Mesodermal cell (in vitro differentiated cells): ENCODE data around the gene CAMSAP3.

ENCODE experiments used
- H3K27ac ChIP-seq: 2 replicates; pipeline ENCODE4 v1.7.0; 2013; ENCODE audit warnings: mild to moderate bottlenecking, low read depth, low read length, moderate library complexity; ENCODE audit not compliant: severe bottlenecking
- H3K36me3 ChIP-seq: 2 replicates; pipeline ENCODE4 v1.7.1; 2013; ENCODE audit warnings: mild to moderate bottlenecking, low read length, moderate library complexity; ENCODE audit not compliant: control insufficient read depth, insufficient read depth
- H3K4me1 ChIP-seq: one replicate; pipeline ENCODE4 v1.7.1; 2013; ENCODE audit warnings: mild to moderate bottlenecking, low read length; ENCODE audit not compliant: insufficient read depth, control insufficient read depth, poor library complexity, severe bottlenecking
- H3K4me3 ChIP-seq: 2 replicates; pipeline ENCODE4 v1.7.0; 2013; ENCODE audit warnings: low read length, control low read depth, mild to moderate bottlenecking; ENCODE audit not compliant: insufficient read depth, poor library complexity, severe bottlenecking; ENCODE audit errors: extremely low read depth
- H3K9me3 ChIP-seq: 2 replicates; pipeline ENCODE4 v1.7.1; 2013; ENCODE audit warnings: mild to moderate bottlenecking, low read length, moderate library complexity; ENCODE audit not compliant: control insufficient read depth
- WGBS, 2 experiments: methylation state at CpG; one replicate each; pipeline ENCODE4 v1.1.5; 2013; ENCODE audit warnings: missing lambda C conversion rate in 2 of 2; ENCODE audit not compliant: insufficient coverage in 2 of 2; 5-methylcytosine and 5-hydroxymethylcytosine counted together

CAMSAP3 gene

DNA sequence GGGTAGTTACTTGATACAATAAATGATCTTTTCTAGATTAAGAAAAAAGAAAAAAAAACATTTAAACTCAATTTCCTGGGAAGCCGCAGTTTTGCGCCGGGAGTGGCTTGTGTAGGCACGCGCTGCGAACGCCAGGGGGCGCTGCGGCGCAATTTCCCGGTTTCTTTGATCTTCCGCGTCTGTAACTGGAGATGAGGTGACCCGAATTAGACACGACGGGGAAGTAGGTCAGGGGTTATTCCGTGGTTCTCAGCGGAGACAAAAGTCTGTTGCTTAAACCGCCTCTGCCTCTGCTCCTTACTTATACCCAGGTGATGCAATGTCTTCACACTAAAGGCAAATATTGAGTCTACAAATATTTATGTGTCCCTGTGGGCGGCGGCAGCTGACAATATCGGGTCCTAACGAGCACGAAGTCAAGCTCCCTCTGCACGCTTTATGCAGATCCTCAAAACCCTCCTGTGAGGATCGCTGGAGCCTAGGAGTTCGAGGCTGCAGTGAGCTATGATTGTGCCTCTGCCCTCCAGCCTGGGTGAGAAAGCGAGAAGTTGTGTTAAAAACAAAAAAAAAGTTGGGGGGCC, 56.5 kb downstream of the CAMSAP3 start:
- Histone ChIP-seq H3K9me3 (no peaks in the 10 kb centered on the region), H3K4me1 (no peaks in the 10 kb centered on the region), H3K27ac (no peak overlapping the region), H3K36me3 (no peaks in the 10 kb centered on the region), H3K4me3 (no peak overlapping the region)
- 10 to 11% methylated on average over 23 of the region's 28 CpGs for WGBS, 2 experiments

DNA sequence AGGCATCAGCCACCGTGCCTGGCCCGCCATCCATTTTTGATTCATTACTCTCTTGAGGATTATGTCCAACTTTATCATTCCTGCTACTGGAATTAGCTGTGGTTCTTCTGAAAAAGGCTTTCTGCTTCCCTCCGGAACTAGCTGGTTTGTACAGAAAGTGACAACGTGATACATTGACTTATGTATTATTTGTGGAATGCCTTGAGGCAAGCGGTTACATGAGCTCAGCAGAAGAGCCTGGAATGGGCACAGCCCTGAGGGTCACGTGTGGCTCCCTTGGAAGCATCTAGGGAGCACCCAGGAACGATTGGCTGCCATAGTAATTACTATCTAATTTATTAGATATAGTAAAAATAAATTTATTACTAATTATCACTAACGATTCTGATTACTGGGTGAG, 58.7 kb downstream of the CAMSAP3 start:
- no peaks in the 10 kb centered on the region for H3K36me3 ChIP-seq
- 71 to 78% methylated on average over 4 to 6 of the region's 8 CpGs for WGBS, 2 experiments

GRCh38 chr19:7655581-7655980, 59.9 kb downstream of the CAMSAP3 start:
- Histone ChIP-seq H3K4me3 (no peak overlapping the region), H3K4me1 (no peaks in the 10 kb centered on the region)
- 79 to 81% methylated on average over 8 of the region's 8 CpGs for WGBS, 2 experiments

More for the DNA sequence above, 58.7 kb downstream of the CAMSAP3 start:
- H3K27ac ChIP-seq: no peak overlapping the region
- H3K4me1 ChIP-seq: no peaks in the 10 kb centered on the region
- no peaks in the 10 kb centered on the region for H3K9me3 ChIP-seq
- H3K4me3 ChIP-seq: no peak overlapping the region

DNA sequence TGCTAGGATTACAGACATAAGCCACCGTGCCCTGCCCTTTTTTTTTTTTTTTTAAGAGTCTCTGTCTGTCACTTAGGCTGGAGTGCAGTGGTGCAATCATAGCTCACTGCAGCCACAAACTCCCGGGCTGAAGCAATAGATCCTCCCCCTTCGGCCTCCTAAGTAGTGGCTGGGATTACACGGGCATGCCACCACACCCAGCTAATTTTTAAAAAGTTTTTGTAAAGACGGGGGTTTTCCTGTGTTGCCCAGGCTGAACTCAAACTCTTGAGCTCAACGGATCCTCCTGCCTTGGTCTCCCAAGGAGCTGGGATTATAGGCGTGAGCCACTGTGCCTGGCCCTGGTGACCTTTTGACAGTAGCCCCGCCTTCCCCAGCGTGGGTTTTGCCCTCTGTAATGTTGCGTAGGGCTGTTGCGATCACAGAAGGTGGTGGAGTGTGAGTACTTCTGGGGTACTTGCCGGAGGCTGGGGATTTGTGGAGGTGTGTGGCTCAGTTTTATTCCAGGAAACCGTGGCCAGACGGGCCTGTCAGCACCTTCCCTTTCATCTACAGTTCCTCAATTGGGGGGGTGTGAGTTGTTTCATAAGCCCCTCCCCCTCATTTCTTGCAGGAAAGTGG, 61.6 kb downstream of the CAMSAP3 start:
- Histone ChIP-seq H3K9me3 (no peaks in the 10 kb centered on the region), H3K36me3 (no peaks in the 10 kb centered on the region), H3K27ac (no peak overlapping the region), H3K4me3 (no peak overlapping the region), H3K4me1 (no peaks in the 10 kb centered on the region)
- WGBS, 2 experiments: 68 to 74% methylated on average over 5 to 11 of the region's 14 CpGs

More at GRCh38 chr19:7655581-7655980, 59.9 kb downstream of the CAMSAP3 start:
- Histone ChIP-seq H3K36me3 (no peaks in the 10 kb centered on the region), H3K27ac (no peak overlapping the region), H3K9me3 (no peaks in the 10 kb centered on the region)

DNA sequence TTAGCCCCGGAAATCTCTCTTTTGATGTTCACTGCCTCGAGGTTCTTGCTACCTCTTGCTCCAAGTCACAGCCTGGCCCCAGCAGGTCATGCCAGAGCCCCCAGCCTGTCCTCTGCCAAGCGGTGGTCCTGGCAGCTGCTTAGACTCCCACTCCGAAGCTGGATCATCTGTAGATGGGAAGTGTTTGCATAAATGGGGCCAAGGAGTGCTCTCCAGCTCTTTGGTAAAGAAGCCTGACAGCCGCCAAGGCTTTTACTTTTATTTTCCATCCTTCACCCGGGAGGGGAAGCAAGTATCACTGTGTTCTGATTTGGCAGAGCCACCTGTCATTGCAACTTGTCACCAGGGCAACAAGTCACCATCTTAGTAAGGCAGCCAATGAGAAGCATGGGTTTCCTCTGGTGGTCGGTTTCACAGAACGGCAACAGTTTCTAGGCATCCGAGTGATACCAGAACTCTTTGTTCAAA, 62.6 kb downstream of the CAMSAP3 start:
- H3K27ac ChIP-seq: no peak overlapping the region
- 30 to 51% methylated on average over 4 to 9 of the region's 9 CpGs for WGBS, 2 experiments
- H3K4me1 ChIP-seq: no peaks in the 10 kb centered on the region
- no peaks in the 10 kb centered on the region for H3K36me3 ChIP-seq
- H3K9me3 ChIP-seq: no peaks in the 10 kb centered on the region
- H3K4me3 ChIP-seq: no peak overlapping the region

- no peaks in the 10 kb centered on the region for H3K36me3 ChIP-seq
- no peak overlapping the region for H3K4me3 ChIP-seq
- no peaks in the 10 kb centered on the region for H3K9me3 ChIP-seq
- H3K4me1 ChIP-seq: no peaks in the 10 kb centered on the region
- H3K27ac ChIP-seq: no peak overlapping the region
- 70 to 80% methylated on average over 3 to 5 of the region's 8 CpGs for WGBS, 2 experiments
Measured at GRCh38 chr19:7661744-7662538, 66.3 kb downstream of the CAMSAP3 start.

- H3K4me3 ChIP-seq: no peak overlapping the region
- H3K36me3 ChIP-seq: no peaks in the 10 kb centered on the region
- H3K27ac ChIP-seq: no peak overlapping the region
- 86 to 91% methylated on average over 9 to 11 of the region's 14 CpGs for WGBS, 2 experiments
- H3K4me1 ChIP-seq: no peaks in the 10 kb centered on the region
- H3K9me3 ChIP-seq: no peaks in the 10 kb centered on the region
Measured at GRCh38 chr19:7662657-7663056, 67.0 kb downstream of the CAMSAP3 start.

DNA sequence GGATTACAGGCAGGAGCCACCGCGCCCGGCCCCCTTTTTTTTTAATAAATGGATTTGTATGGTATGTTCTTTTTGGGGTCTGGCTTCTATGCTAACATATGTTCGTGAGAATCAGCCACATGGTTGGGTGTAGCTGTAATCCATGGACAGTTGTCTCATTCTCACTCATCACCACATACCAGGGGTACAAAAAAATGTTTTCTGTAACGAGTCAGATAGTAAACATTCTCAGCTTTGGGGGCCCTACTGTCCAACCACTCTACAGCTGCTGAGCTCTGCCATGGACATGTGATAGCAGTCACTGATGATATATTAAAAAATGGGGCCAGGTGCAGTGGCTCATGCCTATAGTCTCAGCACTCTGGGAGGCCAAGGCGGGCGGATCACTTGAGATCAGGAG, 68.0 kb downstream of the CAMSAP3 start:
- Histone ChIP-seq H3K36me3 (no peaks in the 10 kb centered on the region), H3K4me3 (no peak overlapping the region), H3K9me3 (no peaks in the 10 kb centered on the region), H3K4me1 (no peaks in the 10 kb centered on the region), H3K27ac (no peak overlapping the region)
- 75 to 89% methylated on average over 2 to 3 of the region's 7 CpGs for WGBS, 2 experiments

DNA sequence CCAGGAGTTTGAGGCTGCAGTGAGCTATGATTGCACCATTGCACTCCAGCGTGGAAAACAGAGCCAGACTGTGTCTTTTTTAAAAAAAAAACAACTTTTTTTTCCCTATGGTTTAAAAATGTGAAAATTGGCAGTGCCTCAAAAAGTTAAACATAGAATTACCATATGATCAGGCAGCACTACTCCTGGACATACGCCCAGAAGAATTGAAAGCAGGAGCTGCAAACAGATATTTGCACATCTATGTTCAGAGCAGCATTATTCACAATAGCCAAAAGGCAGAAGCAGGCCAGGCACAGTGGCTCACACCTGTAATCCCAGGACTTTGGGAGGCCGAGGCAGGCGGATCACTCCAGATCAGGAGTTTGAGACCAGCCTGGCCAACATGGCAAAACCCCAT, 69.4 kb downstream of the CAMSAP3 start:
- Histone ChIP-seq H3K9me3 (no peaks in the 10 kb centered on the region), H3K36me3 (no peaks in the 10 kb centered on the region), H3K4me1 (no peaks in the 10 kb centered on the region), H3K27ac (no peak overlapping the region), H3K4me3 (no peak overlapping the region)
- 88 to 89% methylated on average over 3 to 4 of the region's 4 CpGs for WGBS, 2 experiments
